OCI-LY3 (cell line): ENCODE measurements around the gene TBC1D32.

ENCODE experiments used
- H2AFZ ChIP-seq: fragments of 200-600, 300-600 bp; shearing (Covaris generic); 2 replicates; pipeline ENCODE4 v1.6.0; 2014; ENCODE audit warnings: antibody characterized with exemption, low read depth, low read length
- H3K27ac ChIP-seq: fragments of 200-600, 300-600 bp; sonication (generic); 2 replicates; pipeline ENCODE4 v1.5.1; 2014; ENCODE audit warnings: mild to moderate bottlenecking, low read length, moderate library complexity, mixed read lengths
- H3K27me3 ChIP-seq: fragments of 200-600, 300-600 bp; sonication (generic); 2 replicates; pipeline ENCODE4 v1.6.1; 2014; ENCODE audit warnings: low read depth, low read length, mixed read lengths
- H3K36me3 ChIP-seq: fragments of 200-600, 300-600 bp; sonication (generic); replicated peaks from 2 replicates; pipeline ENCODE3; 2014; ENCODE audit warnings: low read depth, low read length, mixed read lengths
- H3K4me1 ChIP-seq: fragments of 300-600, 200-600 bp; sonication (generic); 2 replicates; pipeline ENCODE4 v1.6.1; 2014; ENCODE audit warnings: low read length, mixed read lengths
- H3K4me2 ChIP-seq: fragments of 200-600, 300-600 bp; sonication (generic); 2 replicates; pipeline ENCODE4 v1.6.1; 2014; ENCODE audit warnings: low read length, mixed read lengths
- H3K4me3 ChIP-seq: fragments of 300-600, 200-600 bp; sonication (generic); 2 replicates; pipeline ENCODE4 v1.5.1; 2014; ENCODE audit warnings: antibody characterized with exemption, mild to moderate bottlenecking, low read length, moderate library complexity
- H3K79me2 ChIP-seq: fragments of 300-600, 200-600 bp; shearing (Covaris generic); 2 replicates; pipeline ENCODE4 v1.6.1; 2014; ENCODE audit warnings: mild to moderate bottlenecking, low read length, mixed read lengths
- H3K9ac ChIP-seq: fragments of 300-600, 200-600 bp; shearing (Covaris generic); 2 replicates; pipeline ENCODE4 v1.6.0; 2014; ENCODE audit warnings: mild to moderate bottlenecking, low read length, moderate library complexity
- H3K9me3 ChIP-seq: fragments of 200-600, 300-600 bp; shearing (Covaris generic); 2 replicates; pipeline ENCODE4 v1.6.1; 2014; ENCODE audit warnings: low read length, mixed read lengths; ENCODE audit not compliant: insufficient read depth
- H4K20me1 ChIP-seq: fragments of 200-600, 300-600 bp; sonication (generic); 2 replicates; pipeline ENCODE4 v1.6.1; 2016; ENCODE audit warnings: low read length, mixed read lengths; ENCODE audit not compliant: insufficient read depth
- CTCF ChIP-seq: fragments of 200-600, 300-600 bp; sonication (generic); IDR thresholded peaks from 2 replicates; pipeline ENCODE4 v1.5.1; 2014; ENCODE audit warnings: antibody characterized with exemption, low read length, low read depth
- EZH2phosphoT487 ChIP-seq: fragments of 200-600 bp; shearing (Covaris generic); IDR thresholded peaks from 2 replicates; pipeline ENCODE4 v1.6.1; 2018; ENCODE audit warnings: antibody characterized with exemption, mixed run types, low read depth

The TBC1D32 gene

DNA sequence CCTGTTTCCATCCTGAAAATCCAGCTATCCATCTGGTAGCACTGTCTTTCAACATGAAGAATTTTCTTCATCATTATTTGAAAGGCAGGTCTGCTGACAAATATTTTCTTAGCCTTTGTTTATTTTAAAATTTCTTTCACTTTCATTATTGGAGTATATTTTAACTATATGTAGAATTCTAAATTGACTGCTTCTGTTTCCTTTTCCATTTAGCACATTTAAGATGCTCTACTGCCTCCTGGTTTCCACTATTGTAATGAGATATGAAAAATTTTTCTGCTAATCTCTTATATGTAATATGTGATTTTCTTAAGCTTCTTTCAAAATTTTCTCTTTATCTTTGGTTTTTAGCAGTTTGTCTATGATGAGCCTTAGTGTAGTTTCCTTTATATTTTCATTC is 97.3 kb downstream of the TBC1D32 start:
- Histone ChIP-seq H3K27me3 (no peaks in the 10 kb centered on the region), H3K79me2 (no peaks in the 10 kb centered on the region), H3K4me1 (no peaks in the 10 kb centered on the region), H3K36me3 (no peaks in the 10 kb centered on the region), H3K9me3 (no peaks in the 10 kb centered on the region), H2AFZ (no peak overlapping the region), H3K4me2 (no peak overlapping the region), H3K27ac (no peak overlapping the region), H4K20me1 (no peaks in the 10 kb centered on the region), H3K9ac (no peak overlapping the region), H3K4me3 (no peak overlapping the region)
- TF ChIP-seq EZH2phosphoT487 (no peak), CTCF (no peak)

DNA sequence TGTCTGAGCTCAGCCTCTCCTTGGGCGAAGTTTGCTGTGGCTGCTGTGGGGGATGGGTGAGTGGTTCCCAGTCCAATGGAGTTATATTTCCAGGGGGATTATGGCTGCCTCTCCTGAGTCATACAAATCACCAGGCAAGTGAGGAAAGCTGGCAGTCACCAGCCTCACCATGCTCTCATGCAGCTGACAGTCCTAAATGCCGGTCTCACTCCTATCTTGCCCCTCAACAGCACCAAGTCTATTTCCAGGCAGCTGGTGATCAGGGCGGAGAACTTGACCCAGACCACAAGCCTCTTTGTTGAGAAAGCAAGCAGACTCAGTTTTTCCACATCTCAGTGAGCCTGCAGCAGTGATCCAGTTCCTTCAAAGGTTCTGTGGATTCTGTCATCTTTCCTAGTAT is 98.9 kb downstream of the TBC1D32 start:
- Histone ChIP-seq H3K36me3 (no peaks in the 10 kb centered on the region), H3K79me2 (no peaks in the 10 kb centered on the region), H3K4me1 (no peaks in the 10 kb centered on the region), H4K20me1 (no peaks in the 10 kb centered on the region), H3K4me2 (no peak overlapping the region), H3K9me3 (no peaks in the 10 kb centered on the region), H3K27me3 (no peaks in the 10 kb centered on the region), H3K4me3 (no peak overlapping the region), H3K27ac (no peak overlapping the region), H3K9ac (no peak overlapping the region), H2AFZ (no peak overlapping the region)
- no peak for TF ChIP-seq EZH2phosphoT487
- no peak for TF ChIP-seq CTCF

DNA sequence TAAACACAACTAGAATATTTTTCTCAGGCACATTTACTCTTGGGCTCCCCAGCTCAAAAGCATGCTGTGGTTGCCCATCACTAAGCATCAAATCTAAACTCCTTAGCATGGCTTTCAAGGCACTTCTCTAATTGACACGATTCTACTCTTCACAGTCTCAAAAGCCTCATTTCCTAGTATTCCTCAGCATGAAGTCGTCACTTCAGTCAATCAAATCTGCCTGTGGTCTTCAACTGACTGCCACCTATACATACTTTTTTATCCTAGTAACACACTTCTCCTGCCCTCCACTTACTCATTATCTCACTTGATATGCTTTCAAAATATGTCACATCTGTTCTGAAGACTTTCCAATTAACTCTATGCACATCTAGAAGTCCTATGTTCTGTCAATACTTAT is 110.3 kb downstream of the TBC1D32 start:
- H3K27me3 ChIP-seq, result no peaks in the 10 kb centered on the region
- no peaks in the 10 kb centered on the region for H3K4me1 ChIP-seq
- no peaks in the 10 kb centered on the region for H3K36me3 ChIP-seq
- H3K27ac ChIP-seq, result no peak overlapping the region
- no peaks in the 10 kb centered on the region for H3K79me2 ChIP-seq
- no peak for TF ChIP-seq EZH2phosphoT487
- TF ChIP-seq CTCF, result no peak
- H3K4me2 ChIP-seq, result no peak overlapping the region
- no peak overlapping the region for H3K4me3 ChIP-seq
- H3K9me3 ChIP-seq, result no peaks in the 10 kb centered on the region
- no peaks in the 10 kb centered on the region for H4K20me1 ChIP-seq
- no peak overlapping the region for H3K9ac ChIP-seq
- no peak overlapping the region for H2AFZ ChIP-seq

DNA sequence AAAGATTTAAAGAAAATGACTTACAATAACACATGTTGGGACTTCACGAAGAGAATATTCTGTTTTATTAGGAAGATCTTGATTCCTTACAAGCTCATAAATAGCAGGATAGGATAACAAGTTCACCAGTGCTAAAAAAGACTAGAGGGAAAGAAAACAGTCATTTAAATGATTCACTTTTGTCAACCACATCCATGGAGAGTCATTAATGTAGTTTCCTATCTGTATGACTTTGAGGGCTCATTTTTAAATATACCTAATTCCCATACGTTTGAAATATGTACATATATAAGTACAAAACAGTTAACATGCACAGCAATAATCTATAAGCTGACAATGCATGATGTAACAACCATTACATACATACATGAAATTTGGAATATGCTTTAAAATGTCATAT is 111.1 kb downstream of the TBC1D32 start:
- no peak overlapping the region for H3K27ac ChIP-seq
- no peaks in the 10 kb centered on the region for H3K4me1 ChIP-seq
- no peaks in the 10 kb centered on the region for H3K79me2 ChIP-seq
- no peak overlapping the region for H3K4me3 ChIP-seq
- H2AFZ ChIP-seq, result no peak overlapping the region
- no peaks in the 10 kb centered on the region for H3K9me3 ChIP-seq
- H3K4me2 ChIP-seq, result no peak overlapping the region
- TF ChIP-seq CTCF (no peak), EZH2phosphoT487 (no peak)
- no peaks in the 10 kb centered on the region for H3K36me3 ChIP-seq
- H3K27me3 ChIP-seq, result no peaks in the 10 kb centered on the region
- H4K20me1 ChIP-seq, result no peaks in the 10 kb centered on the region
- H3K9ac ChIP-seq, result no peak overlapping the region
